ENCODE data around the gene ABI3BP.

The ABI3BP gene

GRCh38 chr3:100873611-100874010 lies 119.6 kb downstream of the ABI3BP start:
- no peaks in the 10 kb centered on the region for H3K27me3 ChIP-seq (replicated peaks)
- no peak overlapping the region for H3K27ac ChIP-seq
- in situ Hi-C loops (cut with HindIII; ENCODE audit: low pct_ligation_motif_present, low sequenced_read_pairs), result no loop called here
- H3K4me3 ChIP-seq (ENCODE audit: low read depth, low read length), result no peak overlapping the region
- H3K36me3 ChIP-seq (replicated peaks), result no peaks in the 10 kb centered on the region
- DNase-seq, result no peak
- no peak for TF ChIP-seq CTCF (IDR thresholded peaks at IDR 0.05; ENCODE audit: low read depth, low read length, missing control alignments)

GRCh38 chr3:100871306-100871705 lies 121.9 kb downstream of the ABI3BP start:
- no peak for TF ChIP-seq CTCF (IDR thresholded peaks at IDR 0.05; ENCODE audit: low read depth, low read length, missing control alignments)
- in situ Hi-C loops (cut with HindIII; ENCODE audit: low pct_ligation_motif_present, low sequenced_read_pairs), result no loop called here
- DNase-seq, result no peak

DNA sequence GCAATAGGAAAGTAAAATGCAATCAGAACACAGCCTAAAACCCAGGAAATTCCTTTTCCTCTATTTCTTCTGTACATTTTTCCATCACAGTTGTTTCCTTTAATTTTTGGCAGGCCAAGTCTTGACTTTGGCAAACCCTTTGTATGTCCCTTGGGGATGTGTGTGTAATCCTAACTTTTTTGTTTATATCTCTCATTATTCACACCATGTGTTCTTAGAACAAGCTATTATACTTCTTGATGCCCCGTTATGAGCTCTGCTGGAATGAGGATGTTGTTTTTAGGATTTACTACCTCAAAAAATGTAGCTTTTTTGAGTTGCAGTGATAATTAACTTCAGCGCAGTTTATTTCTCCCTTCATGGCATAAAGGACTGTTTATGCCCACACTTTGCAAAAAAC lies 123.4 kb downstream of the ABI3BP start:
- in situ Hi-C loops (cut with HindIII; ENCODE audit: low pct_ligation_motif_present, low sequenced_read_pairs), result no loop called here
- H3K4me3 ChIP-seq (ENCODE audit: low read depth, low read length), result no peak overlapping the region
- no peak for DNase-seq
- TF ChIP-seq CTCF (IDR thresholded peaks at IDR 0.05; ENCODE audit: low read depth, low read length, missing control alignments), result no peak
- no peak overlapping the region for H3K27ac ChIP-seq
- H3K27me3 ChIP-seq (replicated peaks), result no peaks in the 10 kb centered on the region
- H3K36me3 ChIP-seq (replicated peaks), result no peaks in the 10 kb centered on the region

More at GRCh38 chr3:100871306-100871705, 121.9 kb downstream of the ABI3BP start:
- Histone ChIP-seq H3K27ac (no peak overlapping the region), H3K4me3 (ENCODE audit: low read depth, low read length) (no peak overlapping the region), H3K36me3 (replicated peaks) (no peaks in the 10 kb centered on the region), H3K27me3 (replicated peaks) (no peaks in the 10 kb centered on the region)

- DNase-seq, result no peak
- H3K36me3 ChIP-seq (replicated peaks), result no peaks in the 10 kb centered on the region
- no peaks in the 10 kb centered on the region for H3K27me3 ChIP-seq (replicated peaks)
- TF ChIP-seq CTCF (IDR thresholded peaks at IDR 0.05; ENCODE audit: low read depth, low read length, missing control alignments), result no peak
- no peak overlapping the region for H3K4me3 ChIP-seq (ENCODE audit: low read depth, low read length)
- in situ Hi-C loops (cut with HindIII; ENCODE audit: low pct_ligation_motif_present, low sequenced_read_pairs), result no loop called here
- no peak overlapping the region for H3K27ac ChIP-seq
Observed at GRCh38 chr3:100868894-100869293, 124.3 kb downstream of the ABI3BP start.

- no peaks in the 10 kb centered on the region for H3K36me3 ChIP-seq (replicated peaks)
- in situ Hi-C loops (cut with HindIII; ENCODE audit: low pct_ligation_motif_present, low sequenced_read_pairs), result no loop called here
- TF ChIP-seq CTCF (IDR thresholded peaks at IDR 0.05; ENCODE audit: low read depth, low read length, missing control alignments), result no peak
- H3K4me3 ChIP-seq (ENCODE audit: low read depth, low read length), result no peak overlapping the region
- H3K27ac ChIP-seq, result no peak overlapping the region
- no peak for DNase-seq
- no peaks in the 10 kb centered on the region for H3K27me3 ChIP-seq (replicated peaks)
Observed at GRCh38 chr3:100868096-100868495, 125.1 kb downstream of the ABI3BP start.

DNA sequence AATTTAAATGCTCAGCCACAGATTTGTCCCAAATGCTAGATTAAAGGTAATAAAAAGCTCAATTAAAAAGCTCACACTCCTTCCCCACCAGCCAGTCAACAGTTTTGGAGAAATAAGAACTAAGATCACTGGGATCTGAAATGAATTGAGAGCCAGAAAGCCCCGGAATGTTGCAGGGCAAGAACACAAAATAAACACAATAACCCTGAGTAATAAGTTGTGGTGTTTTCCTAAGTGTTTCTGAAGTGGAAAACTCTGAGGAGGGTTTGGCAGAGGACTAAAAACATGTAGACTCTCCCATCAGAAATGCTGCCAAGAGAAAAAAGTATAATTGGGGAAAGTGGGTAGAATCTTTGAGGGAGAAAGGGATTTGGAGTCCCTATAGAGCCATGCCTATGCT lies 127.8 kb downstream of the ABI3BP start:
- H3K36me3 ChIP-seq (replicated peaks), result no peaks in the 10 kb centered on the region
- H3K4me3 ChIP-seq (ENCODE audit: low read depth, low read length), result no peak overlapping the region
- TF ChIP-seq CTCF (IDR thresholded peaks at IDR 0.05; ENCODE audit: low read depth, low read length, missing control alignments), result no peak
- no peak for DNase-seq
- in situ Hi-C loops (cut with HindIII; ENCODE audit: low pct_ligation_motif_present, low sequenced_read_pairs), result no loop called here
- H3K27ac ChIP-seq, result no peak overlapping the region
- no peaks in the 10 kb centered on the region for H3K27me3 ChIP-seq (replicated peaks)
